Thyroid gland (tissue), 4 donors: ENCODE measurements around the gene TCHH.

Experiments
- CTCF ChIP-seq, 6 experiments: fragments of 200-600 bp in 3 of 6; fragments of 450-650 bp in 3 of 6; sonication (generic) in 3 of 6; IDR thresholded peaks; one replicate each; pipeline ENCODE4 v1.5.1; 2016 to 2019; ENCODE audit warnings: antibody characterized with exemption in 6 of 6, mild to moderate bottlenecking in 2 of 6, inconsistent platforms in 1 of 6, moderate library complexity in 1 of 6
- POLR2A ChIP-seq, 2 donors: fragments of 450-650 bp; IDR thresholded peaks; one replicate each; pipeline ENCODE4 v1.6.1; 2017; ENCODE audit warnings: antibody characterized with exemption in 2 of 2, mild to moderate bottlenecking in 2 of 2, moderate library complexity in 1 of 2

- no peak for TF ChIP-seq CTCF (IDR thresholded peaks at IDR 0.05)
- no peak for TF ChIP-seq POLR2A (IDR thresholded peaks at IDR 0.05)
Measured at GRCh38 chr1:152107984-152108881, 7.0 kb downstream of the TCHH start.
